H1 (cell line): ENCODE measurements around the gene RBM46. TPM values are rescaled to one million over a fixed set of nuclear protein-coding genes. Genes with fewer than 3 reads are reported as not detected.

Experiments
- CTCF ChIA-PET: fragments of 300-600 bp; sonication (Branson Sonifier 250); formaldehyde crosslinking; loops from one replicate; lab custom pipeline; 2021; ENCODE audit not compliant: partially characterized antibody; lab: Charles Lee
- POLR2A ChIA-PET: fragments of 300-600 bp; sonication (Branson Sonifier 250); formaldehyde crosslinking; loops from one replicate; lab custom pipeline; 2021; ENCODE audit warnings: inconsistent platforms; ENCODE audit not compliant: partially characterized antibody; lab: Charles Lee
- DNase-seq, 2 experiments: peaks; one replicate each; pipeline versions ENCODE4 v3.0.0 to v3.0.0-alpha.2; 2010 to 2022; ENCODE audit warnings: low spot score in 2 of 2, low read depth in 1 of 2, mixed read lengths in 1 of 2
- FAIRE-seq: peaks from 2 replicates; lab custom pipeline; 2011; peaks lifted over from hg19 to GRCh38; lab: Jason Lieb, UNC
- H2AFZ ChIP-seq: 2 replicates; pipeline ENCODE4 v1.8.1; 2012; ENCODE audit warnings: low read length, inconsistent platforms
- H2AK5ac ChIP-seq: 2 replicates; pipeline ENCODE4 v1.6.1; 2013; ENCODE audit warnings: low read depth, low read length
- H2BK120ac ChIP-seq: replicated peaks from 2 replicates; pipeline ENCODE3; 2013; ENCODE audit warnings: low read depth, low read length, inconsistent platforms
- H2BK12ac ChIP-seq: 2 replicates; pipeline ENCODE4 v1.6.1; 2013; ENCODE audit warnings: low read depth, low read length
- H2BK15ac ChIP-seq: 2 replicates; pipeline ENCODE4 v1.6.1; 2013; ENCODE audit warnings: low read length
- H2BK20ac ChIP-seq: 2 replicates; pipeline ENCODE4 v1.6.1; 2013; ENCODE audit warnings: low read length
- H2BK5ac ChIP-seq: 2 replicates; pipeline ENCODE4 v1.6.1; 2013; ENCODE audit warnings: low read depth, low read length
- H3K14ac ChIP-seq: 2 replicates; pipeline ENCODE4 v1.6.1; 2013; ENCODE audit warnings: inconsistent platforms; ENCODE audit not compliant: insufficient read length
- H3K18ac ChIP-seq: 2 replicates; pipeline ENCODE4 v1.6.1; 2013; ENCODE audit warnings: low read length; ENCODE audit errors: extremely low read depth
- H3K23ac ChIP-seq: 2 replicates; pipeline ENCODE4 v1.6.1; 2013; ENCODE audit warnings: inconsistent platforms; ENCODE audit not compliant: insufficient read length
- H3K23me2 ChIP-seq: 2 replicates; pipeline ENCODE4 v1.6.1; 2013; ENCODE audit warnings: low read depth, low read length
- H3K27ac ChIP-seq: 2 replicates; pipeline ENCODE4 v1.6.1; 2011; ENCODE audit warnings: low read depth, low read length, inconsistent platforms
- H3K27me3 ChIP-seq, 4 experiments: replicated peaks in 1 of 4; 1 replicate in 1 of 4; 2 replicates in 3 of 4; pipeline versions ENCODE4 v1.6.1 to v1.8.1; 2011 to 2013; ENCODE audit warnings: low read length in 3 of 4, mild to moderate bottlenecking in 3 of 4, inconsistent platforms in 2 of 4, mixed read lengths in 2 of 4, moderate library complexity in 1 of 4; ENCODE audit not compliant: control insufficient read depth in 3 of 4, insufficient read depth in 3 of 4; ENCODE audit errors: extremely low read depth in 1 of 4
- H3K36me3 ChIP-seq, 4 experiments: 2 replicates each; pipeline versions ENCODE4 v1.6.1 to v1.8.1; 2011 to 2013; ENCODE audit warnings: mild to moderate bottlenecking in 4 of 4, low read length in 3 of 4, moderate library complexity in 2 of 4, control low read depth in 1 of 4, inconsistent platforms in 1 of 4; ENCODE audit not compliant: insufficient read depth in 4 of 4, control insufficient read depth in 2 of 4
- H3K4ac ChIP-seq: replicated peaks from 2 replicates; pipeline ENCODE3; 2013; ENCODE audit warnings: low read length, low read depth, mixed read lengths, inconsistent platforms; ENCODE audit not compliant: insufficient read length
- H3K4me1 ChIP-seq, 4 experiments: replicated peaks in 1 of 4; 1 replicate in 1 of 4; 2 replicates in 3 of 4; pipeline versions ENCODE4 v1.6.1 to v1.8.1; 2011 to 2013; ENCODE audit warnings: low read length in 3 of 4, inconsistent platforms in 2 of 4, mixed read lengths in 1 of 4; ENCODE audit not compliant: insufficient read depth in 4 of 4, control insufficient read depth in 3 of 4
- H3K4me2 ChIP-seq, 2 experiments: 2 replicates each; pipeline versions ENCODE4 v1.6.1 to v1.8.1; 2011 to 2013; ENCODE audit warnings: low read depth in 2 of 2, low read length in 2 of 2, control low read depth in 1 of 2, inconsistent platforms in 1 of 2, mild to moderate bottlenecking in 1 of 2; ENCODE audit not compliant: insufficient read depth in 1 of 2
- H3K4me3 ChIP-seq, 4 experiments: fragments of 200-600, 300-600 bp in 1 of 4; sonication (generic), shearing (Covaris generic), sonication (Bioruptor Twin) in 1 of 4; 2 replicates each; pipeline versions ENCODE4 v1.5.1 to v1.8.1; 2011 to 2016; ENCODE audit warnings: low read length in 4 of 4, low read depth in 3 of 4, control low read depth in 2 of 4, inconsistent platforms in 2 of 4, mild to moderate bottlenecking in 2 of 4, mixed read lengths in 1 of 4, moderate library complexity in 1 of 4; ENCODE audit not compliant: insufficient read depth in 2 of 4; ENCODE audit errors: extremely low read depth in 1 of 4
- H3K56ac ChIP-seq: replicated peaks from 2 replicates; pipeline ENCODE3; 2013; ENCODE audit warnings: low read depth, mild to moderate bottlenecking, mixed read lengths, low read length, inconsistent platforms; ENCODE audit not compliant: insufficient read length
- H3K79me1 ChIP-seq: 2 replicates; pipeline ENCODE4 v1.6.1; 2013; ENCODE audit warnings: low read depth, low read length, control low read depth
- H3K79me2 ChIP-seq, 2 experiments: 2 replicates each; pipeline versions ENCODE4 v1.6.1 to v1.8.1; 2012 to 2013; ENCODE audit warnings: low read length in 2 of 2, mild to moderate bottlenecking in 2 of 2, inconsistent platforms in 1 of 2; ENCODE audit not compliant: insufficient read depth in 2 of 2, control insufficient read depth in 1 of 2
- H3K9ac ChIP-seq, 4 experiments: replicated peaks in 1 of 4; 1 replicate in 1 of 4; 2 replicates in 3 of 4; pipeline versions ENCODE4 v1.6.1 to v1.8.1; 2011 to 2013; ENCODE audit warnings: low read depth in 3 of 4, low read length in 3 of 4, control low read depth in 2 of 4, mild to moderate bottlenecking in 2 of 4, moderate library complexity in 2 of 4, inconsistent platforms in 1 of 4; ENCODE audit errors: extremely low read depth in 1 of 4
- H3K9me3 ChIP-seq, 2 experiments: 2 replicates each; pipeline versions ENCODE4 v1.6.1 to v1.8.1; 2012 to 2013; ENCODE audit warnings: mild to moderate bottlenecking in 2 of 2, moderate library complexity in 2 of 2, control low read depth in 1 of 2, inconsistent platforms in 1 of 2, low read depth in 1 of 2, low read length in 1 of 2, mixed read lengths in 1 of 2; ENCODE audit not compliant: insufficient read depth in 2 of 2
- H4K20me1 ChIP-seq, 2 experiments: replicated peaks in 1 of 2; 2 replicates each; pipeline versions ENCODE3 to v1.8.1; 2011 to 2013; ENCODE audit warnings: inconsistent platforms in 2 of 2, low read length in 2 of 2, mild to moderate bottlenecking in 1 of 2; ENCODE audit not compliant: insufficient read depth in 2 of 2, control insufficient read depth in 1 of 2
- H4K5ac ChIP-seq: 2 replicates; pipeline ENCODE4 v1.6.1; 2013; ENCODE audit warnings: low read length, low read depth, mixed read lengths, inconsistent platforms; ENCODE audit not compliant: insufficient read length
- H4K8ac ChIP-seq: 2 replicates; pipeline ENCODE4 v1.8.0; 2013; ENCODE audit warnings: mild to moderate bottlenecking, moderate library complexity, low read length, inconsistent platforms; ENCODE audit not compliant: insufficient read depth; ENCODE audit errors: extremely low read depth
- H4K91ac ChIP-seq: replicated peaks from 2 replicates; pipeline ENCODE3; 2013; ENCODE audit warnings: low read length, mixed read lengths, inconsistent platforms; ENCODE audit not compliant: insufficient read length
- CTCF ChIP-seq, 3 experiments: IDR thresholded peaks; 1 replicate in 2 of 3; 2 replicates in 1 of 3; pipeline versions ENCODE4 v1.5.1 to v1.6.1; 2011; ENCODE audit warnings: low read length in 3 of 3, mild to moderate bottlenecking in 3 of 3, inconsistent platforms in 2 of 3, low read depth in 1 of 3, moderate library complexity in 1 of 3; ENCODE audit not compliant: insufficient read depth in 1 of 3; ENCODE audit errors: control extremely low read depth in 1 of 3
- FOSL1 ChIP-seq: IDR thresholded peaks from 2 replicates; pipeline ENCODE4 v1.6.1; 2011; ENCODE audit warnings: mild to moderate bottlenecking, low read depth, low read length, moderate library complexity; ENCODE audit not compliant: insufficient read depth
- RAD21 ChIP-seq, 2 experiments: IDR thresholded peaks in 1 of 2; conservative IDR thresholded peaks in 1 of 2; 2 replicates each; pipeline ENCODE4 v1.6.1; 2011; ENCODE audit warnings: low read depth in 2 of 2, low read length in 2 of 2, improper control_type of control experiment in 1 of 2, inconsistent platforms in 1 of 2, mild to moderate bottlenecking in 1 of 2, moderate library complexity in 1 of 2
- SIX5 ChIP-seq: IDR thresholded peaks from 2 replicates; pipeline ENCODE4 v1.6.1; 2011; ENCODE audit warnings: mild to moderate bottlenecking, low read depth, low read length
- WGBS, 2 experiments: shearing (Covaris generic) in 1 of 2; methylation state at CpG; one replicate each; pipeline versions ENCODE4 v1.1.6 to v1.1.7; 2013 to 2015; ENCODE audit warnings: low lambda C conversion rate in 2 of 2, mixed read lengths in 2 of 2, inconsistent platforms in 1 of 2, low coverage in 1 of 2, missing lambda C conversion rate in 1 of 2; ENCODE audit not compliant: insufficient replicate concordance in 2 of 2, insufficient coverage in 1 of 2, insufficient read length in 1 of 2; ENCODE audit errors: extremely low coverage in 1 of 2, missing lambda C conversion rate in 1 of 2; 5-methylcytosine and 5-hydroxymethylcytosine counted together
- polyA plus RNA-seq, 7 experiments: library from polyadenylated mRNA; depleted of rRNA in 3 of 7; stranded (reverse) in 5 of 7; unstranded in 2 of 7; fragments of >200 nt in 5 of 7; fragments of 200-250 nt in 2 of 7; gene quantifications; 1 replicate in 5 of 7; 2 replicates in 1 of 7; 4 replicates in 1 of 7; pipeline versions ENCODE4 v1.2.1 to v1.2.3, GENCODE V29; 2011 to 2013; ENCODE audit warnings: missing spikeins in 2 of 7, mixed read lengths in 2 of 7
- total RNA-seq: library from RNA; stranded (reverse); fragmentation: NEBNext Ultra II Directional; extraction: Animal tissue kit (Norgen Biotek cat#: 25700); gene quantifications from 2 replicates; pipeline ENCODE4 v1.2.1, GENCODE V29; 2021

RBM46 gene
- total and polyA plus RNA-seq, 2 of the 8 experiments (the other 6 are each of a cell fraction or from before 2014, with no cell fraction given), result 0.12 to 0.54 TPM

GRCh38 chr4:154807042-154807630 is 26.1 kb downstream of the RBM46 start:
- no peak overlapping the region for H2BK120ac ChIP-seq
- POLR2A ChIA-PET, result no interaction called here
- H3K27me3 ChIP-seq, result no peaks in the 10 kb centered on the region
- no peak overlapping the region for H2AFZ ChIP-seq
- no peak overlapping the region for H3K4ac ChIP-seq
- DNase-seq (no peak), FAIRE-seq (no peak)
- H2BK5ac ChIP-seq, result no peak overlapping the region
- H3K36me3 ChIP-seq, result no peaks in the 10 kb centered on the region
- H3K14ac ChIP-seq, result no peak overlapping the region
- no peaks in the 10 kb centered on the region for H3K79me2 ChIP-seq
- H4K91ac ChIP-seq, result no peak overlapping the region
- no peaks in the 10 kb centered on the region for H4K20me1 ChIP-seq
- H3K9me3 ChIP-seq, result no peaks in the 10 kb centered on the region
- H3K23me2 ChIP-seq, result no peaks in the 10 kb centered on the region
- 74% methylated on average over 3 of the region's 3 CpGs; no CpG with 5 or more reads in 1 of the 2 experiments for WGBS, 2 experiments
- CTCF ChIA-PET, result interaction anchor here (0.6 to 4.0 kb wide), 19 partner anchors 9 to 620 kb away, joined by 3 to 34 read pairs (median 3); no protein-coding TSS in a partner anchor
- H4K5ac ChIP-seq, result no peak overlapping the region
- H3K27ac ChIP-seq, result no peak overlapping the region
- no peaks in the 10 kb centered on the region for H3K4me1 ChIP-seq
- H4K8ac ChIP-seq, result no peak overlapping the region
- no peak overlapping the region for H3K18ac ChIP-seq
- H3K56ac ChIP-seq, result no peak overlapping the region
- no peak overlapping the region for H2BK12ac ChIP-seq
- H2AK5ac ChIP-seq, result no peak overlapping the region
- H3K4me3 ChIP-seq, result no peak overlapping the region
- H3K79me1 ChIP-seq, result no peaks in the 10 kb centered on the region
- no peak overlapping the region for H3K23ac ChIP-seq
- no peak overlapping the region for H3K4me2 ChIP-seq
- H2BK20ac ChIP-seq, result no peak overlapping the region
- H3K9ac ChIP-seq, result no peak overlapping the region
- no peak for TF ChIP-seq SIX5
- peak in 1 of 2 experiments; percentile 58 for TF ChIP-seq RAD21 (IDR thresholded peaks at IDR 0.05 in 1 of 2, conservative IDR thresholded peaks at IDR 0.05 in 1 of 2; ENCODE audit: low read depth in 2 of 2, low read length in 2 of 2)
- TF ChIP-seq FOSL1, result no peak
- peak in 2 of 3 experiments; percentile 38 to 80; a peak in 3 of 4 replicates for TF ChIP-seq CTCF (IDR thresholded peaks at IDR 0.05; ENCODE audit: control extremely low read depth in 1 of 3, insufficient read depth in 1 of 3, low read depth in 1 of 3, low read length in 3 of 3)
- TF ChIP-seq, all 59 proteins: peak for 2
- no peak overlapping the region for H2BK15ac ChIP-seq
